Adrenal gland (tissue), 5 donors: ENCODE data around the gene CSF1R.

Source experiments
- POLR2A ChIP-seq, 2 donors: fragments of 450-650 bp; IDR thresholded peaks; one replicate each; pipeline ENCODE4 v1.6.1; 2017; ENCODE audit warnings: antibody characterized with exemption in 2 of 2, mild to moderate bottlenecking in 2 of 2, moderate library complexity in 1 of 2
- TF ChIP-seq, protein P1 (sequence below), 6 experiments: fragments of 450-650 bp in 4 of 6; fragments of 200-600 bp in 2 of 6; sonication (generic) in 1 of 6; IDR thresholded peaks; 1 replicate in 5 of 6; 2 replicates in 1 of 6; pipeline versions ENCODE4 v1.5.1 to v1.8.0; 2016 to 2021; ENCODE audit warnings: antibody characterized with exemption in 6 of 6, mild to moderate bottlenecking in 2 of 6, moderate library complexity in 1 of 6
- donor health status: DM: no; HTN: no; CAD: no.

GRCh38 chr5:150116667-150117400, 30.5 kb upstream of the CSF1R start:
- TF ChIP-seq, protein P1, sequence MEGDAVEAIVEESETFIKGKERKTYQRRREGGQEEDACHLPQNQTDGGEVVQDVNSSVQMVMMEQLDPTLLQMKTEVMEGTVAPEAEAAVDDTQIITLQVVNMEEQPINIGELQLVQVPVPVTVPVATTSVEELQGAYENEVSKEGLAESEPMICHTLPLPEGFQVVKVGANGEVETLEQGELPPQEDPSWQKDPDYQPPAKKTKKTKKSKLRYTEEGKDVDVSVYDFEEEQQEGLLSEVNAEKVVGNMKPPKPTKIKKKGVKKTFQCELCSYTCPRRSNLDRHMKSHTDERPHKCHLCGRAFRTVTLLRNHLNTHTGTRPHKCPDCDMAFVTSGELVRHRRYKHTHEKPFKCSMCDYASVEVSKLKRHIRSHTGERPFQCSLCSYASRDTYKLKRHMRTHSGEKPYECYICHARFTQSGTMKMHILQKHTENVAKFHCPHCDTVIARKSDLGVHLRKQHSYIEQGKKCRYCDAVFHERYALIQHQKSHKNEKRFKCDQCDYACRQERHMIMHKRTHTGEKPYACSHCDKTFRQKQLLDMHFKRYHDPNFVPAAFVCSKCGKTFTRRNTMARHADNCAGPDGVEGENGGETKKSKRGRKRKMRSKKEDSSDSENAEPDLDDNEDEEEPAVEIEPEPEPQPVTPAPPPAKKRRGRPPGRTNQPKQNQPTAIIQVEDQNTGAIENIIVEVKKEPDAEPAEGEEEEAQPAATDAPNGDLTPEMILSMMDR (IDR thresholded peaks at IDR 0.05) = no peak
- TF ChIP-seq POLR2A (IDR thresholded peaks at IDR 0.05) = no peak
